ENCODE measurements around the gene PDIA2. TPM values are rescaled to one million over a fixed set of nuclear protein-coding genes. Genes with fewer than 3 reads are reported as not detected.

The PDIA2 gene
- polyA plus RNA-seq, 3 donors = 0.49 to 1.4 (median 1.1) TPM

DNA sequence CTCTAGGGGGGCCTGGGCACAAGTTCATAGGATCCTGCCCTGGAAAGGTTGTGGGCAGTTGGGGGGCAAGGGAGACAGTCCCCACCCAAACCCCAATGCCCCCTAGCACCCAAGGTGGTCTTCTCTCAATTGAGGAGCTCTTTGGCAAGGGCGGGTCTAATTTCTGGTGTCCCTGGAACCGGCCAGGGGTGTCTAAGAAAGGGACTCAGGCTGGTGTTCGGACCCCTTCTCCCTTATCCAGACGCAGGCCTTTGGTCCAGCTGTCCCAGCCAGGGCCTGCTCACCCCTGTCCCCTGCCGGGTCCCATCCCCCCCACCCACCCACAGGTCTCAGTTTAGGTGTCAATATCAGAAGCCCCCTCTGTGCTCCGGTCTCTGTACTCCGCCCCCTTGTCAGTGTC, 3.4 kb upstream of the PDIA2 start:
- no peak for DNase-seq (ENCODE audit: low read depth in 3 of 3, low spot score in 2 of 3)

GRCh38 chr16:280005-280460, 2.9 kb upstream of the PDIA2 start:
- no peak for DNase-seq (ENCODE audit: low read depth in 3 of 3, low spot score in 2 of 3)

DNA sequence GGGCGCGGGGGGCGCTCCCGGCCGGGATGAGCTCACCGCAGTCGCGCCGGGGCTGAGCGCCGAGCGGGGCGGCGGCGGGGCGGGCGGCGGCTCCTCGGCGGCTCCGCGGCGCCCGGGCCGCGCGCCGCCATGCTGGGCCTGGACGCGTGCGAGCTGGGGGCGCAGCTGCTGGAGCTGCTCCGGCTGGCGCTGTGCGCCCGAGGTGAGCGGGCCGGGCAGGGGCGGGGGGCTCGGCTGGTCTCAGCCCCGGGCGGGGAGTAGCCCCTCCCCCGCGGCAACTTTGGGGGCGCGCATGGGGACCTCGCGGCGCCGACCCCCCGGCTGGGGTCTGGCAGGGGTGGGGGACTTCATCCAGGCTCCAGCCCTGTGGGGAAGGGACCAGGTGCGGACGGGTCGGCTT, 2.4 kb upstream of the PDIA2 start, which contains the start of gene ARHGDIG:
Gene ARHGDIG, plus strand, starts transcription at position 40 of the 400 bp plus-strand sequence. Its CDS starts 90 bp downstream, at position 130.
- no peak for DNase-seq (ENCODE audit: low read depth in 3 of 3, low spot score in 2 of 3)

DNA sequence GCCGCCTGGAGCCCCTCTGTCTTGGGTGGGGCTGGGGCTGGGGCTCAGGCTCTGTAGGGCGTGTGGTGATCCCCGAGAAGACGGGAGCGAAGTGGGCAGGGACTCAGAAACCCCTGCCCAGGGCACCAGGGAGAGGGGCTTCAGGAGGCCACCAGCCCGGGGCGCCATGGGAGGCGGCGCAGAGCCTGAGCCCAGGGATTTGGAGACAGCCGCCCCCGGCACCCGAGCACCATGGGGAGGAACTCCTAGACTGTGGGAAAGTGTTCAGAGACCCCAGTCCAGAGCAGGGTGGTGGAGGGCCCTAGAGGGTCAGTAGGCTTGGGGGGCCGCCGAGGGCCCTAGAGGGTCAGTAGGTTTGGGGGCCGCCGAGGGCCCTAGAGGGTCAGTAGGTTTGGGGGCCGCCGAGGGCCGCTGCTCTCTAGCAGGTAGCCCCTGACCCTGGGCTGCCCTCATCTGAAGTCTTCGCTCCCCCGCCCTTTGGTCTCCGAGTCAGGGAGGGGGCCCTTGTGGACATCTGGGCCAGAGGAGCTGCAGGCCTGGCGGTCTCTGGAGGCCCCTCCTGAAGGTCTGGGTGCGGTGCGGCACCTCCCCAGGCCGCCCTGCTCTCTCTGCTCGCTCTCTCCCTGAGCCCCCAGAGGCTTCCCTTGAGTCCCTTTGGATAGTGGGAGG, 1.8 kb upstream of the PDIA2 start:
- DNase-seq (ENCODE audit: low read depth in 3 of 3, low spot score in 2 of 3) = no peak

GRCh38 chr16:281660-282255, 1.2 kb upstream of the PDIA2 start:
- no peak for DNase-seq (ENCODE audit: low read depth in 3 of 3, low spot score in 2 of 3)

DNA sequence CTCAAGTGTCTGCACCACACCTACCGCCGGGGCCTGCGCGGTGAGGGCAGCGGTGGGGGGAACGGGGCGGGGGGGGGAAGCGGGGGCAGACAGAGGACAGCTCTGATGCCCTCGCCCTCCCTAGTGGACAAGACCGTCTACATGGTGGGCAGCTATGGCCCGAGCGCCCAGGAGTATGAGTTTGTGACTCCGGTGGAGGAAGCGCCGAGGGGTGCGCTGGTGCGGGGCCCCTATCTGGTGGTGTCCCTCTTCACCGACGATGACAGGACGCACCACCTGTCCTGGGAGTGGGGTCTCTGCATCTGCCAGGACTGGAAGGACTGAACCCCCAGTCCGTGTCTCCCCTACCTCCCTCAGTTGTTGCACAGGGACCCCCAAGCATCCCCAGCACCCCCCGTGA, 473 bp upstream of the PDIA2 start:
- no peak for DNase-seq (ENCODE audit: low read depth in 3 of 3, low spot score in 2 of 3)

GRCh38 chr16:284204-285120, 1.5 kb downstream of the PDIA2 start:
- DNase-seq (ENCODE audit: low read depth in 3 of 3, low spot score in 2 of 3) = no peak

GRCh38 chr16:285146-286055, 2.4 kb downstream of the PDIA2 start:
- no peak for DNase-seq (ENCODE audit: low read depth in 3 of 3, low spot score in 2 of 3)

GRCh38 chr16:286491-287297, 3.7 kb downstream of the PDIA2 start:
- no peak for DNase-seq (ENCODE audit: low read depth in 3 of 3, low spot score in 2 of 3)

- no peak for DNase-seq (ENCODE audit: low read depth in 3 of 3, low spot score in 2 of 3)
Observed at GRCh38 chr16:287298-287811, 4.4 kb downstream of the PDIA2 start.

DNA sequence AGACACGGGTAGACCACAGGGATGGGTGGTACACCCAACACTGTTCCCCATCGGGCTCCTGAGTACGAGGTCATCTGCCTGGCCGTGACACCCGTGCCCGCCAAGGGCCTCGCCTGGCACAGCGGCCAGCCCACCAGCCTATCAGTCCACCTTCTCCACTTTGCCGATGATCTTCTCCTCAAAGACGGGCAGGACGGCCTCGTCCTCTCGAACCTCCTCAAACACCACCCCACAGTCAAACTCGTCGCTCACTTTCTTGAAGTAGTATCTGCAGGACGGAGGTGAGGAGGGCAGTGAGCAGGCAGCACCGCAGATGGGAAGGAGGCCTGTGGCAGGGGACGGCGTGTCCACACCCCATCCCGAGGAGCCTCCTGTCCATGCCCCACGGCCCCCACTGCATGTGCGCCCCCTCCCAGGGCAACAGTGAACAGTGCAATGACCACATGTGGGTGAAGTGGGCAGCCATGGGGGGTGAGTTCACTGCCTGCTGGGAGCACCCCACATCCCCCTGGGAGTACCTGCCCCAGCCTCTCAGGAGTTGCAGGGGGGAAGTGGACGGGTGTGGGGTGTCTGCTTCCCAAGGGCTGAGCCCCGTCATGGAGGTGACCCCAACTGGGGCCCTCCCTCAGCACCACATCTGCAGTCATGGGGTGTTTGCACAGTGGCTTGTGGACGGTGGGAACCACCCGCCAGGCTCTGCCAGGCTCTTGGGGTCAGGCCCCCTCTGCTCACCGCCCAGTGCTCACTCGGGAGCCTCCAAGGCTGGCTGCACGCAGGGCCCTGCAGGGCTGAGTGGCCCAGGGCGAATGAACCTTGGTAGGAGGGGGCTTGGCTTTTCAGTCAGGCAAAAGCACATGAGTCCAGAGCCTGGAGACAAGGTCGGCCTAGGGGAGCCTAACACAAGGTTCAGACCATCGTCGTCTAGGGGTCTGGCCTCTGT, 5.3 kb downstream of the PDIA2 start:
- DNase-seq (ENCODE audit: low read depth in 3 of 3, low spot score in 2 of 3) = no peak

GRCh38 chr16:289395-289997, 6.5 kb downstream of the PDIA2 start:
- no peak for DNase-seq (ENCODE audit: low read depth in 3 of 3, low spot score in 2 of 3)

DNA sequence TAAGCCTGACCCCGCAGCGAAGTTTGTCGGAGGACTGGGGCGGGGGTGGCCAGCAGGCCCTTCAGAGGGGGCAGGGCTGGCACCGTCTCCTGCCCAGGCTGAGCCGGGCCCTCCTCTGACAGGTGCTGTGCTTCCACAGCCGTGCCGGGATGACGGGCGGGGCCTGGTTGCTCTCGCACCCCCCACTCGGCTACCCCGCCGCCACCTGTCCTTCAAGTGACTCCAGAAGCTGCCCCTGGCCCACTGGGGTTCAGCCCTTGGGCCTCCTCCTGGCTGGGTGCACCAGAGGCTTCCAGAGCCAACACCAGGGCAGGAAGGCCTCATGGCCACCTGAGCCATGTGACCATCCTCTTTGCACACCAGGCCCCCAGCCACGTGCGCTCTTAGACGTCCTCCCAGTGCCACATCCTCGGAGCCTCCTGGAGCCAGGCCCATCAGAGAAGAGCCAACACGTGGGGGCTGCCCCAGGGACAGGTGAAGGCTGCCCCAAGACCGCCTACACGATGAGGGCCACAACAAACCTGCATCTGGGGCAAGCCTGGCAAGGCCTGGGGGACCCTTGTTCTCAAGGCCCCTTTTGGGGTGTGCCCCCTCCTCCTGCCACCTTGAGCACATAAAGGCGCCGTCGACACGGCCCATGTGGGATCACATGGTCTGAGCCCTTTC, 7.2 kb downstream of the PDIA2 start:
- DNase-seq (ENCODE audit: low read depth in 3 of 3, low spot score in 2 of 3) = no peak

- DNase-seq (ENCODE audit: low read depth in 3 of 3, low spot score in 2 of 3) = no peak
Observed at GRCh38 chr16:290681-291405, 7.9 kb downstream of the PDIA2 start.

- no peak for DNase-seq (ENCODE audit: low read depth in 3 of 3, low spot score in 2 of 3)
Observed at GRCh38 chr16:291539-291938, 8.6 kb downstream of the PDIA2 start.

GRCh38 chr16:293043-293775, 10.2 kb downstream of the PDIA2 start:
- DNase-seq (ENCODE audit: low read depth in 3 of 3, low spot score in 2 of 3) = no peak

Data from right renal cortex interstitium (tissue), 3 donors.